ENCODE data around the gene GUCA2B. TPM values are rescaled to one million over a fixed set of nuclear protein-coding genes. Genes with fewer than 3 reads are reported as not detected.

The GUCA2B gene
- total RNA-seq = not detected

- DNase-seq (ENCODE audit: low spot score) = no peak
Measured at GRCh38 chr1:42152907-42153600, at the start of gene GUCA2B. TSS of gene GUCA2B (plus strand) at chr1:42153410. CDS start at chr1:42153451, 41 bp downstream.

- no peak for DNase-seq (ENCODE audit: low spot score)
Measured at GRCh38 chr1:42105025-42105424, 48.2 kb upstream of the GUCA2B start.

- no peak for DNase-seq (ENCODE audit: low spot score)
Measured at GRCh38 chr1:42108309-42108708, 44.9 kb upstream of the GUCA2B start.

- no peak for DNase-seq (ENCODE audit: low spot score)
Measured at GRCh38 chr1:42109600-42109999, 43.6 kb upstream of the GUCA2B start.

GRCh38 chr1:42114229-42114628 lies 39.0 kb upstream of the GUCA2B start:
- DNase-seq (ENCODE audit: low spot score) = no peak

- no peak for DNase-seq (ENCODE audit: low spot score)
Measured at GRCh38 chr1:42117214-42117613, 36.0 kb upstream of the GUCA2B start.

- no peak for DNase-seq (ENCODE audit: low spot score)
Measured at GRCh38 chr1:42118125-42118524, 35.1 kb upstream of the GUCA2B start.

- no peak for DNase-seq (ENCODE audit: low spot score)
Measured at GRCh38 chr1:42122408-42122807, 30.8 kb upstream of the GUCA2B start.

GRCh38 chr1:42125552-42125951 lies 27.7 kb upstream of the GUCA2B start:
- DNase-seq (ENCODE audit: low spot score) = no peak

- no peak for DNase-seq (ENCODE audit: low spot score)
Measured at GRCh38 chr1:42127767-42128166, 25.4 kb upstream of the GUCA2B start.

- no peak for DNase-seq (ENCODE audit: low spot score)
Measured at GRCh38 chr1:42128499-42128898, 24.7 kb upstream of the GUCA2B start.

GRCh38 chr1:42128964-42129363 lies 24.2 kb upstream of the GUCA2B start:
- no peak for DNase-seq (ENCODE audit: low spot score)

GRCh38 chr1:42130061-42130660 lies 23.0 kb upstream of the GUCA2B start:
- DNase-seq (ENCODE audit: low spot score) = no peak

- DNase-seq (ENCODE audit: low spot score) = no peak
Measured at GRCh38 chr1:42133390-42133789, 19.8 kb upstream of the GUCA2B start.

GRCh38 chr1:42133809-42134526 lies 19.2 kb upstream of the GUCA2B start:
- DNase-seq (ENCODE audit: low spot score) = no peak

GRCh38 chr1:42135426-42135825 lies 17.8 kb upstream of the GUCA2B start:
- DNase-seq (ENCODE audit: low spot score) = no peak

- no peak for DNase-seq (ENCODE audit: low spot score)
Measured at GRCh38 chr1:42136466-42136865, 16.7 kb upstream of the GUCA2B start.

GRCh38 chr1:42137766-42138165 lies 15.4 kb upstream of the GUCA2B start:
- no peak for DNase-seq (ENCODE audit: low spot score)

- no peak for DNase-seq (ENCODE audit: low spot score)
Measured at GRCh38 chr1:42138586-42138985, 14.6 kb upstream of the GUCA2B start.

- no peak for DNase-seq (ENCODE audit: low spot score)
Measured at GRCh38 chr1:42139444-42139843, 13.8 kb upstream of the GUCA2B start.

- no peak for DNase-seq (ENCODE audit: low spot score)
Measured at GRCh38 chr1:42140191-42140590, 13.0 kb upstream of the GUCA2B start.

GRCh38 chr1:42141978-42142377 lies 11.2 kb upstream of the GUCA2B start:
- DNase-seq (ENCODE audit: low spot score) = no peak

Measured in ureter (tissue), 1 donor.